DMS53 treated with DMSO at 0.1 percent for 48 hours (cell line): ENCODE results near the gene MARCHF2.

ENCODE experiments used
- DNase-seq: peaks from one replicate; lab custom pipeline; 2025; ENCODE audit not compliant: unreplicated experiment; lab: John Stamatoyannopoulos, UW

The MARCHF2 gene

DNA sequence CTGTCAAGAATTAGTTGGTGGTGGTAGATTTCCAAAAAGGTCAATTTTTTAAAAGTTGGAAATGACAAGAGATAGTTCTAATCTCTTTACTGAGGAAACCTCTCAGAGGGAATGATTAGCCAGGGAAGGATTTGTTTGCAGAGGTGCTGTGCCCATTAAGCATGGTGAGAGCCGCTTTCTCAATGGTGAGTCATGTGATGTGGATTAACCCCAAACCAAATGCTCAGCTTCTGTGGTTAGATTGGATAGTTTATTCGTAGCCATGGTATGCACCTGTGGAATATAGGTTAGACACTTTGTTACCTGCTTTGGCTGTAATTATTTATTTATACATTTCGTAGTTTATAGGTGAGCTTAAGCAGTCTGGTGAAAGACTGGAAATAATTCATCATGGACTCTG is 38.8 kb downstream of the MARCHF2 start:
- no peak for DNase-seq

DNA sequence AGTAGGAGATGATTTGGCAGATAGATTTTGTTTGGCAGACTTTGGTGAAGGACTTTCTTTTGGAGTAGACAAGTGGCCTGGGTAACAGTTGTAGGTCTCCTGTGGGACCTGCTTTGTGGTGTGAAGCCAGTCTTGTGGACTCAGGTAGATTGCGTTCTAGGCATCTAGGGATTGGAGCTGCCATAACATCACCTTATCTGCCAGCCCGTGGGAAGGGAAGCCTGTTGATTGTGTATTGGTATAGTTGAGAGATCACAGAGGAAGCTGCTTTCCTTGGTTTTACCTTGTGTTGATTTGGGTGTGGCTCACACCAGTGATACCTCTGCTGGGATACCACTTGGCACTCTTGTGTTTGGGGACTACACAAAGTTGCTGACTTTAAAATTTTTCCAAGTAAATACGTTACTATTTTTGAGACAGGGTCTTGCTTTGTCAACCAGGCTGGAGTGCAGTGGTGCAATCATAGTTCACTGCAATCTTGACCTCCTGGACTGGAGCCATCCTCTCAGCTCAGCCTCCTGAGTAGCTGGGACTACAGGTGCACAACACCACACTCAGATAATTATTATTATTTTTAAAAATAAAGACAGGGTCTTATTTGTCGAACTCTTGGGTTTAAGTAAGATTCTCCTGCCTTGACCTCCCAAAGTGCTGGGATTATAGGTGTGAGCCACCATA is 39.5 kb downstream of the MARCHF2 start:
- DNase-seq: no peak

DNA sequence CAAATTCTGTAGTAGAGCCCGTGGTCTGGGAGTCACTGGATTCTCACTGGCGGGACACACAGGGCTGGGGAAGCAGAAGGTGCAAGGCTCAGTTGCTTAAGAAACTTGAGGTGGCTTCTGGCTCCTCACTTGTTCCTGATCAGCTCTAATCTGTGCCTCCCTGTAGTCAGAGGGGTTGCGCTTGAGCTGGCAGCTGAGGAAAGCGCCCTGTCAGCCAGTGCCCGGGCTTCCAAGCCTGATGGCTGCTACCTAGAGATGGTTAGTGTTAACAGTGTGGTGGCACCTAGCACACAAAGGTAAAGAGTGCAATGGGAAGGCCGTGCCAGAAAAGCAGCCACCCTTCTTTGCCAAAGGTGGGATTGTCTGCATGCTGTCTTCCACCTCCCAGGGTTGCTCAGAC is 40.5 kb downstream of the MARCHF2 start:
- DNase-seq: no peak

DNA sequence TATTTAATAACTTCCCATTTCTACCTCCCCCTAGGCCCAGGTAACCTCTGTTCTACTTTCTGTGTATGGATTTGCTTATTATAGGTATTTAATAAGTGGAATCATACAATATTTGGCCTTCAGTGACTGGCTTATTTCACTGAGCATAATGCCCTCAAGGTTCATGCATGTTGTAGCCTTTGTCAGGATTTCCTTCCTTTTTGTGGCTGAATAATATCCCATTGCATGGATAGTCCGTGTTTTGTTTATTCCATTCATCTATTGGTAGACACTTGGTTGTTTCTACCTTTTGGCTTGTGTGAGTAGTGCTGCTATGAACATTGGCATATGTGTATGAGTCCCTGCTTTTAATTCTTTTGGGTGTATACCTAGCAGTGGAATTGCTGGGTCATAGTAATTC is 41.1 kb downstream of the MARCHF2 start:
- no peak for DNase-seq

DNA sequence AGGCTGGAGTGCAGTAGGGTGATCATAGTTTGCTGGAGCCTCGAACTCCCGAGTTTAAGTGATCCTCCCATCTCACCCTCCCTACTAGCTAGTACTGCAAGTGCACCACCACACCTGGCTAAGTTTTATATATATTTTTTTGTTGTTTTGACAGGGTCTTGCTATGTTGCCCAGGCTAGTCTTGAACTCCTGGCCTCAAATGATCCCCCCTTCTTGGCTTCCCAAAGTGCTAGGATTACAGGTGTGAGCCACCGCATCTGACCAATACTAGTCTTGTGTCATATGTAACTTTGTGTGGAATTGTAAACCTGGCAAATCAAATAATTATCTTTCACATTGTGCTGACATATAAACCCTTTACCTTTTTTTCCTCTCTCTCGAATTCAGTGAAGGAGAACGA is 41.9 kb downstream of the MARCHF2 start:
- DNase-seq: no peak

DNA sequence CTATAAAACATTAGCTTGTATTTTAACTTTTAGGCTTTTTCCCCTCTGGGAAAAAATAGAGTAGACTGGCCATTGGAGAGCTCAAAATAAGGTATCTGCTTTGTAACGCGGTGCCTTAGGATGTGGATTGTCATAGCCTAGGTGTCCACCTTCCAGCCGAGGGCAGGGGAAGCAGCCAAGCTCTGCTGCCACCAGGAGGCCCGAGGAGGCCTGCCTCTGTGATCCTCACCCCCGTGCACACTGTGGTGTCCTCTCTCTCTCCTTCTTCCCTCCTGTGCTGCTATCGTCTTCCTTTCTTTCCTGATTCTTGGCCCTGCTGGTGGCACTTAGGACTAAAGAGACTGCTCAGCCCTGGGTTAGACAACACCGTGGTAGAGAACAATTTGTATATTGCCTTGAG is 43.0 kb downstream of the MARCHF2 start:
- no peak for DNase-seq

DNA sequence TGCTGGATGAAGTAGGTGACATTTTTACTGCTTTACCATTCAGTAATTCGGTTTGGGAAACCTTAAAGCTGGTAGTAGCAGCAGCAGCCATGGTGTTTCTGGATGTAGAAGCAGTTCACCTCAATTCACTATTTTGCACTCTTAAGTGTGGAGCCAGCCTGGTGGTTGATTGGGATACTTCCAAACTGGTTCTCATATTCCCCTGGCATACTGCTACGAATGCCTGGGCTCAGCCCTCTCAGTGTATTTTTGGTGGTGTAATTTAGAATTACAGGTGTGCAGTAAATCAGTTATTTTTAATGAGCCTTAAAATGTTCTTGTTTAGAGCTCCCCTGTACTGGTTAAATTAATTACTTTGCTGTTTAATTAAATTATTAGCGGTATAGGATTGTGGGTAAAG is 44.1 kb downstream of the MARCHF2 start:
- DNase-seq: no peak

DNA sequence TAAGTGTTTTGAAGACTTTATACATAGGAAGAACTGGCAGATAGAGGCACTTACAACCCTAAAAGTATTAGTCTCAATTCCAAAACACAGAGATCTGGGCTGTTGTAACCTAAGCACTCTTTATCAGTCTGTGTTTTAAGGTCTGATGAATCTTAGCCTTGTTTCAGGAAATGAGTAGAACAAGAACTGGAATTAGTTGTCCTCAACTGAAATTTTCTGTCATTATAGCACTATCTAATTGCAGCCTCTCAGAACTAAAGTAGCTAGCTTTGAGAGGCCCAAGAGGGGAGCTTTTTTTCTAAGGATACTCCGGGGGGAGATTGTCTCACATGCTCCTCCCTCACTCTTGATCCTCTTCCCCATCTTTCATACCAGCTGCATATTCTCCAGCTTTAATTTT is 44.7 kb downstream of the MARCHF2 start:
- no peak for DNase-seq

DNA sequence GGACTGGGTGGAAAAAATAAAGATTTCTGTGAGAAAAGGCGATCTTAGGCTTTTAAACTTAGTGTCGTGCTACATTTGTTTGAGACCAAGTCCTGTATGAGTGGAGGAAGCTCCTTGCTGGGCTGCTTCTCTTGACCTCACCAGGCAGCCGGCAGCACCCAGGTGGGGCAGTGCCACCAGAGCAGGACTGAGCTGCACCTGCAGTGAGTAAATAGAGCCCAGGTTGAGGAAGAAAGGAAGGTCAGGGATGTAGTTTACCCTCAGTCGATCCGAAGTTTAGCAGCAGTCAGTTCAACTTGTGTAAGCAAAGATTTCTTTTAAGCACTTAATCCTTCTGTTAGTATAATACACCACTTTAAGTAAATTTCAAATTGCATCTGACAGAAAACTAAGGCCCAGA is 45.3 kb downstream of the MARCHF2 start:
- DNase-seq: peak; percentile 19

DNA sequence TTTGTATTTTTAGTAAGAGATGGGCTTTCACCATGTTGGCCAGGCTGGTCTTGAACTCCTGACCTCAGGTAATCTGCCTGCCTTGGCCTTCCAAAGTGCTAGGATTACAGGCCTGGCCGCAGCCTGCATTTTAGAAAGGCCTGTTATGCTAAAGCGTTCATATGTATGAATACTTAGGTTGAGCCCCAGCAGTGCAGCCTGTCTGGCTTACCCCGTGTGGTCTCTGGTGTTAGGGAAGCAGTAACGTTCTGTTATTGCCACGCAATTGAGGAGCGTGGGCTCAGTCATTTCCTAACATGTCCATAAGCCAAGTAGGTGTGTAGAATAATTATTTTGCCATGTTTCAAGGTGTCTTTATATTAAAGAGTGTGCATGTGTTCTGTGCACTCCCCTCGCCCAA is 46.0 kb downstream of the MARCHF2 start:
- DNase-seq: no peak

DNA sequence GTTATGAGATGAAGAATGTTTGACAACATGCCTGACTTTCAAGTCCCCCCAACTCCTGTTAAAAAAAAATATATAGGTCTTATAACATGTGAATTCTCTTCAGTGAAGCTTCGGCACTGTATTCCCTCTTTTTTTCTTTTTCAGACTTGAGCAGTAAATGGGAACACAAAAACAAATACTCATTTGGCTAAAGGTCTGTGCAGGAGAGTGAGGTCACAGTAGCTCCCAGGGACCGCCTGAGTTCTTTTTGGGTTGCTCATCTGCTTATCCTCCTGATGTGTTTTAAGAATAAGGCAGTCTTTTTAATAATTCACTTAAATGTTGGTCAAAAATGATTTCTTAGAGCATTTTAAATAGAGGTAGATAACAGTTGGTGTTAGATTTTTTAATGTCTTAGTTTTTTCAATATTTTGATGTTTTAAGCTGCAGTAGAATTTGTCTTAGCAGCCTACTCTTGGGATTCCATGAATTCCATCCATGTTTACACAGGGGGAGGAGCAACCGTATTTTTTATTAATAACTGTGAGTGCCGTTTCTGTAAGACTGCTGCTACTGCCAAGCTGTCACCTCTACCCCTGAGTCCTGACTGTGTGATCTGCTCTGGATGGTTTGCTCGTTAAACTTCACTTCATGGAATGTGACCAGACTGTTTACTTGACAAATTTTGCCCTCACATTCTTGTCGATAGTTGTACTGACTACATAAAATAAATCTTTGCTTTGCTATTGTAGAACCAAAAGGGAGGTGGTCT is 46.6 kb downstream of the MARCHF2 start:
- DNase-seq: no peak

DNA sequence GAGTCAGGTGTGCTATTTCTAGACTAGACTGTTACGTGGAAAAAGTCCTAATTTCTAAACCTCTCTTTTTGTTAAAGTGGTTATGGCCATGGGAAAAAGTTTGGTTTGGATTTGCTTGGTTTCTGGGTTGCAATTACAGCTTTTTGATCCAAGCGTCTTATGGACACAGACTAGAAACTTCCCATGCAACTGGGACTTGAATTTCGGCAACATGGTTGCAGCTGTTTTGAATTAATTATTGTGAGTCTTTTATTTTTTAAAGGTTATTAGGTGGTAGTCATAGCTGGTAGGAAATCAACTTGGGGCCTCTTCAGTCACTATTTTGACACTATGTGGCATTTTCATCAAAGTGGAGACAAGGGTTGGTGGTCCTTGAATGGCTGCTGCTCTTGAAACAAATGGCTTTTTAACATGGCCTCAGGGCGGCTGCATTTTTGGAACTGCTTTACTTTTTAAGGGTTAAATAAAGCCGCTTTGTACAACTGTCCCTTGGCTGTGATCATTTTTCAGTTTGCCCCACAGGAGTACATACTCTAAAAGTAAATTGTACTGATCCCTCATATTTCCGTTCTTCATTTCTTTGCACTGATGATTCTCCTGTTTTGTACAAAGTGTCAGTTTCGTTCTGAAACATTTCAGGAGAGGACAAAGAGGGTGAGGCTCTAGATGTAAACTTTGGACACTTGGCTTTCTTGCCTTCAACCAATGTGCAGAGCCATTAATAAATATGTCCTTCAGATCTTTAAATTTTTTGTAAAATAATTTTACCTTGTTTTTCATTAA is 47.6 kb downstream of the MARCHF2 start:
- no peak for DNase-seq

DNA sequence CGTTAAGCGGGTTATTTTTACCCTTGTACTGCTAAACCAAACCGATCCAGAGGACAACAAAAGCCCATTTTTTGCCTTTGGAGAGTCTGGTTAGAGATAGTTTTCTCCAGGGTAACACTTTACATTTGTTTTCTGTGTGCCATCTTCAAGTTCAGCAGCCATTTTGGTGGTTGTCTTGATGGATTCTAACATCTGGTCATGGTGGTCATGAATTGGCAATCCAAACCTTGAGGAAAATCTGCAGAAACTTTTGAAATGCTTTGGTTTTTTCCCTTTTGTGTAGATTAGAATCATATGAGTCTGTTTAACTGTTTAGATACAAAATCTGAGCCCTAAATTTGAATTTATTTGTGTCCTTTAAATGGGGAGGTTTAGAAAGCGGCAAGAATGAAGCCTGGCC is 48.3 kb downstream of the MARCHF2 start:
- DNase-seq: no peak

DNA sequence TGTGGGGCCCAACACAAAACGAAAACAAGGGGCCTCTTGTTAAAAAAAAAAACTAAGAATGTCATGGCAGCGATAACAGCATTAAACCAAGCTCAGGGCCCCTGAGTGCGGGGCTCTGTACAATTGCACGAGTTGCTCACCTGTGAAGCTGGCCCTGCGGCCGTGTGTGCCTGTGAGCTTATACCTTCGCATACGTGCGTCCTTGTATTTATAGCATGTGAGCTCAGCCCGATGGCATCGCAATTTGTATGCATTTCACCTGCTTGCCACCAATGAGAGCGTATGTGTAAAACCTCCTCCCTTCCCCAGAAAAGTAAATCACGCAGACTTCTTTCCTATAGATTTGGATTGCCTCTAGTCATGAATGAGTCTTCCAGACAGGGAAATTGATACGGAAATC is 48.8 kb downstream of the MARCHF2 start:
- DNase-seq: no peak

DNA sequence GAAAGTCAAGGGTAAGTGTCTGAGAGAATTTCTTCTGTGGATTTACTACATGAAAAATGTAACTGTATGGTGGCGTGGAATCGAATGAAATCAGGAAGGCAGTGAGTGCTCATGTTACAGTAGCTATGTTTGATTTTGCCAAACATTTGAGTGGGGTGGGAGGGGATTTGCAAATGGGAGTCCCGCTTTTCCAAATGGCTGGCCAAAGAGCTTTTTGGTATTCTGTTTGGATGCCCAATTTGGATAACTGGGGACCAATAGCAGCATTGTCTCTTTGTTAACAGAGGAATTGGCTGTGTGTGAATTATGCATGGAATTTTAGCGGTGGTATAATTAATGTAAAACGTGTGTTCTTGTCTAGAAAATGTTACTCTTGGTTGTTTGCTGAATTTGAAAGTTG is 49.5 kb downstream of the MARCHF2 start:
- DNase-seq: no peak

DNA sequence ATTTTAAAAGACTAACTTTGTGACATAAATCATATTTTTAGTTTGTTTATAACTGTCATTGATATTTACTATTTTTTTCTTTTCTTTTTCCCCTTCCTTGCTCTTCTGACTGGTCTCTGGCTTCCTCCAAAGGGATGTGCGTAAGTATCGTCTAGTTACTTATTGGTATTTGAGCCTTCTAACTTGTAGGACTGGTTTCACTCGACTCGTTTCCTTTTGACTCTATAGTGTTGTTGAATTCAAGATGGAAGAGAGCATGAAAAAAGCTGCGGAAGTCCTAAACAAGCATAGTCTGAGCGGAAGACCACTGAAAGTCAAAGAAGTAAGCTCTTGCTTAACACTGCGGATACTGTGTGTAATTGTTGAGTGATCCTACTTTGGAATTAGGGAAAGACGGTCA is 50.3 kb downstream of the MARCHF2 start:
- no peak for DNase-seq

DNA sequence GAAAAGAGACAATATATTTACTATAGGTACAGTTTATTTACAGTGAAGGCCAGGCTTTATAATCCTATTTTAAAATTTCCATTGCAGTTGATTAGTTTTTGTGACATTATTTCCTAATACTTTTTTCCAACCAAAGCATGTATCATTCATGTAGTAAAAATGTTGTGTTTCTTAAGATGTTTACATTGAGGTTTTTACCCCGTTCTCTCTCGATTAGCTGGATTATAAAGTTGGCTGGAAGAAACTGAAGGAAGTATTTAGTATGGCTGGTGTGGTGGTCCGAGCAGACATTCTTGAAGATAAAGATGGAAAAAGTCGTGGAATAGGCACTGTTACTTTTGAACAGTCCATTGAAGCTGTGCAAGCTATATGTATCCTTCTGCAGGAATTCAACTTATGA is 52.9 kb downstream of the MARCHF2 start:
- DNase-seq: no peak

DNA sequence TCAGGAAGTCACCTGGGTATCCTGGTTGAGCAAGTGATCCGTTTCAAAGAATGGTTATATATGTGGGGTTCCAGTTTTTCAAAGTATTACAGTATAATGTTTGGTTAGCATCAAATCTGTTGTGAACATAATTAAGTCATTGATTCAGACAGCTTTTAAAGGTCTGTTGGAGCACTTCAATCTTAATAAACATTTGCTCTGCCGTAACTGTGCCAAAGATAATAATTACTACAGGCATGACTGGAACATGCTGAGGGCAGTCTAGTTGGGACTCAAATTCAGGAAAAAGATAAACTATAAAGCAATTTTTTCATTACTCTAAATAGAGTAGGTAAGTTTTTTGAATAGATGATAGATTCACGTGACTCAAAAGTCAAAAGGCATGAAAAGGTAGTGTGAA is 55.0 kb downstream of the MARCHF2 start:
- no peak for DNase-seq

DNA sequence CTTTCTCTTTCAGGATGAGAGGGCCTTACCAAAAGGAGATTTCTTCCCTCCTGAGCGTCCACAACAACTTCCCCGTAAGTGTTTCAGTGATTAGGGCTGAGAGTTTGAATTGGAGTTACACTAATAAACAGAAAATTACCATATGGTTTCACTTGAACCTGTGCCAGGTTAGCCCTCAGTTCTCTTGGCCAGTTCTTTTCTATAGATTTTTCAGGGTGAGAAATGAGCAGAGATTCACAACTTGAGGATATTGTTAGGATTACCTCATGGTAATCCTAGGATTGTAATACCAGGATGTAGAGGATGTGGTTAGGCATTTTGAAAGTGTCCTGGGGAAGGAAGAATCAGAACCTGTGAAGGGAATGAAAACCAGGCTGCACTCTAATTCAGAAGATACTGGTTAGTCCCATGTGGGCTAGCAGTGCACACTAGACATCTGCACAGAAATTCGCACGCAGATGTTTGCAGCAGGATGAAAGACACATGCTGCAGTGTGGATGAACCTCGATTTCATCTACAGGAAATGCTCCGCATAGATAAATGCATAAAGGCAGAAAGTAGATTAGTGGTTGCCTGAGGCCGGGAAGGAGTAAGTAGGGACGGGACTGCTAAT is 55.8 kb downstream of the MARCHF2 start:
- DNase-seq: no peak

DNA sequence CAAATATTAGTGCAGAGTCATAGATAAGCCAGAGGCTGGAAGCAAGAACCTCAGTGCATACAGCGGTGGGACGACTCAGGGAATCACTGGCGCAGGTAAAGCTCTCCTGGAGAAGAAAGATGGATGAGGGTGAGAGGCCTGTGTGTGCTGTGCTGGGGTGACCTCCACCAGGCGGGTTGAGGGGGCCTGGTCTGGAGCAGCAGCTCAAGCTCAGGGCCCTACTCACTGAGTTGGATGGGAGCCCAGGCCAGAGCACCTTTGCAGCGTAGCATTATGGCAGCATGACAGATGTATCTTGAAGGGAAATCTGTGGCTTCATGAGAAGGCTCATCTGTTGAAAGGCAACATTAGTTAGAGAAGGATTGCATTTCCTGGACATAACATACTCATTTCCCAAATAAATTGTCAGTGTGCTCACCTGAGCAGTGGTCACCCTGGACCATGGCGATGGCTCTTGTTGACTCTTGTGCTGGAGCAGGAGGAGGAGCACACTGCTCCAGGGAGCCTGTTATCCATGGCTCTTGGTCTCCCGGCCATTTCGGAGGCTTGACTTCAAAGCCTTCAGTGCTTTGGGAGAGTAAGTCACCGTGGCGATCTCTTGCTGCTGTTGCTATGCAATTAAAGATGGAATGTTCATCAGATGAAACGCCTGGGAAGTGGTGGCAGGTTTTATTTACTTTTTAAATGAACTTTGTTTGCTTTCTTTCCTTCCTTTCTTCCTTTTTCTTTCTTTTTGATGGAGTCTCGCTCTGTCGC is 56.7 kb downstream of the MARCHF2 start:
- no peak for DNase-seq
